Bronchus fibroblast of lung (primary cell): ENCODE data around the gene TOX4. TPM values are rescaled to one million over a fixed set of nuclear protein-coding genes. Genes with fewer than 3 reads are reported as not detected.

ENCODE experiments used
- total RNA-seq: library from RNA; depleted of rRNA; stranded (reverse); fragments of >200 nt; gene quantifications from 2 replicates; pipeline ENCODE4 v1.2.3, GENCODE V29; 2015

The TOX4 gene
- total RNA-seq: 23.5 and 28.6 TPM in 2 replicates

DNA sequence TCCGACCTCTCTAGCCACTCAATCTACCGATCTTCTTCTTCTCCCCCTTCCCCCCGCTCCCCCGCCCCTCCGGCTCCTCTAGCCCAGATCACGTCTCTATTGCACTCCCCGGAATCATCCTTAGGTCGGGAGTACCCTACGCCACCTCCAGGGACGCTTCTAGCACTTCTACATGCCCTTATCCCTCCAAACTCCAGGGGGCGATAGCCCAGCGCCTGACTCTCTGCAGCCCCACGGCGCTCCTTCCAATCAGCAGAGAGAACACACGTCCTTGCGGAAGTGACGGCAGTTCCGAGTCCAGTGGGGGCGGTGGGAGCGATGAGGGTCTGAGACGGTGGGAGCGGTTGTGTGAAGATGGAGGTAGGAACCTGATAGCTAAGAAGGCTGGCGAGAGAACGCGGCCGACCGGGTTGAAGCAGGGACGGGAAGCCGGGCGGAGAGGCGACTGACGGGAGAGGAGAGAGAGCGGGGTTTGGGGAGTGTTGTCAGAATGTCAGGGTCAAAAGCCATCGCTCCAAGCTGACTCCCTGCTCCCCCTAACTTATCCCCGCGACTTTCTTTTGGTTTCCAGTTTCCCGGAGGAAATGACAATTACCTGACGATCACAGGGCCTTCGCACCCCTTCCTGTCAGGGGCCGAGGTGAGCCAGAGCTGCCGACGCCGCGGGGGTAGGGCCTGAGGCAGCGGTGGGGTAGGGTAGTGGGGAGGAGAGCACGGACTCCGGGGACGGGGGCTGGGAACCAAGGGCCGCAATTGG, at the start of gene TOX4, which contains the start of gene RAB2B:
TOX4 (plus strand) TSS at position 271 of the 757 bp plus-strand sequence; CDS start at position 355, 84 bp downstream.
RAB2B (minus strand) TSS at position 35 of the 757 bp plus-strand sequence. CDS start 87 bp downstream, outside the sequence.

DNA sequence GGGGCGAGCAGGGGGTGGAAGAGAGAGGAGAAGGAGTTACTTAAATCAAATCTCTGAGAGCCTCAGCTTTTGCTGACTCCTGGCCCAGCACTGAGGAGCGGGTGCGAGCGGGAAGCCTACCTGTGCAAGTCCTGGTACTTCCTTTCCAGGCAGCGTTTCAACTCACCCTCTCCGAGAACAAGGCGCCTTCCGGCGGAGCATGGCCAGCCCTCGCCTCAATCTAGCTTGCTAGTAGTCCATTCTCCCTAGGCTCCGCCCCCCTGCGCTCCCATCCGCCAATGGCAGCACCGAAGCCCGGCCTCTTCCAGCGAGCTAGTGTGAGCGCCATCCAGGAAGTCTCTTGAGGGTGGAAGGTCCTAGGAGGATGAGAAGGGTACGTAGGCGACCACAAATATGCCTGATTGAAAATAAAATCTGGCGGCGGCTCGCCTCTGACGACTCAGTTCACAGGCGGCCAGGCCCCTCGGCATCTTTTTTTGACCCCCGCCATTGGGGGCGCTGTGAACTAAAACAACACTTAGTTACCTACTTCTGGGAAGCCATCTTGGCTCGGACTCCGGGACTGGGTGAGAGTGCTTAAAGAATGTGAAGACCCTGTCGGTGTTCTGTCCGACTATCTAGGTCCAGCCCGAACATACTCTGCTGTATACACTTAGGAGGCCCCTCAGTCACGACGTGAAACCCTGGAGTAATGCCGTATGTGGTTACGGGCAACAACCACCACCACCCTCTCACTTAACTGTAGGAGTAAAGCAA, 20.9 kb upstream of the TOX4 start, which contains the start of gene CHD8:
CHD8 (minus strand) TSS at position 212 of the 756 bp plus-strand sequence. CDS start 24,480 bp downstream, outside the sequence.

DNA sequence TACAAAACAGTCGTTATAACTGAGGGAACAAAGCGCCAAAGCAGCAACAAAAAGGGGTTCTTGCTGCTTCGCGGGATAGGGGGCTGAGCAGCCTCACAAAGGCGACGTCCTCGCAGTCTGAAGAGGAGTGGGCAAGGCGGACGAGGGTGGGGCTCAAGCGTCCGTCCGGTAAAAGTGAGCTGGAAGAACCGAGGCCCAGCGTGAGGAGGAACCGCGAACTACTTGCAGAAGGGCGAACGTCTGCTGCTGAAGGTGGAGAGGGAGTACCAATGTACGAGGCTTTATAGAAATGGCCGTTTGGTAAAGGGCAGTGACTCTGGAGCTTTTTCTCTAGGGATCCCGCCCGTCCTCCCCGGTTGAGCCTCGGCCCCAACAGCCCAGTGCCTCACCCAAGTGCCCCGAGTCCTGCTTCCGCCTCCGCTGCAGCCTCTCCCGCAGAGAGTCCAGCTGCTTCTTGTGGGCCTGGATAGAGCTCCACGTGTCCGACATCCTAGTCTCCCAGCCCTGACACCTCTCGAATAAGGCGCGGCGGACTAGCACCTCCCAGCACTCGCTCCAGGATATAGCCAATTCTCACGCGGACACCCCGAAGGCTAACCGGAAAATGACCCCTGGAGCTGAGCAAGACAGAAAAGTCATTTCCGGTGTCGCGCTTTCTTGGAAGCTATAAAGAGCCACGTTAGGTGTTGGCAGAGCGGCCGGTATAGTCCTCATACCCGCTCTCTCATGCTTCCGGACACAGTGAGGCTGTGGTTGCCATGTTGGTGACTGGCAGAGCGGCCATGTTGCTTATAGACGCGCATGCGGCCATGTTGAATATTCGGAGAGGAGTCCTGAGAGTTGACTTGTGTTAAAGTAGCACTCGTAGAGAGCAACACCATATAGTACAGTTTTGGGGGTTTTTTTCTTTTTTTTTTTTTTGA, 34.0 kb downstream of the TOX4 start, which contains the start of gene METTL3:
METTL3 (minus strand) TSS at position 606 of the 923 bp plus-strand sequence; CDS start at position 489, 117 bp downstream.

GRCh38 chr14:21525962-21526671, 49.1 kb downstream of the TOX4 start, which contains the start of gene SALL2:
TSS of gene SALL2 (minus strand) at chr14:21526346. CDS start at chr14:21526127, 219 bp downstream.

Other genes with a start within 250 kb of the TOX4 start
- gene HNRNPC, start 207.8 kb upstream of the TOX4 start, total RNA-seq: 933 and 937 TPM in 2 replicates
- not detected in 2 replicates for gene RPGRIP1, start 197.1 kb upstream of the TOX4 start, total RNA-seq
- 63.6 and 68.6 TPM in 2 replicates for gene SUPT16H, start 93.2 kb upstream of the TOX4 start, total RNA-seq
- gene CHD8, start 21.1 kb upstream of the TOX4 start, total RNA-seq: 33.3 and 35.8 TPM in 2 replicates
- gene RAB2B, start 236 bp upstream of the TOX4 start, total RNA-seq: 13.2 and 16.3 TPM in 2 replicates
- gene METTL3, start 34.1 kb downstream of the TOX4 start, total RNA-seq: 42.4 and 46.7 TPM in 2 replicates
- 7.2 and 9.2 TPM in 2 replicates for gene SALL2, start 49.2 kb downstream of the TOX4 start, total RNA-seq
- gene OR10G3, start 102.9 kb downstream of the TOX4 start, total RNA-seq: not detected in 2 replicates
- not detected in 2 replicates for gene OR10G2, start 157.7 kb downstream of the TOX4 start, total RNA-seq
- not detected in 2 replicates for gene OR4E2, start 176.6 kb downstream of the TOX4 start, total RNA-seq
- not detected in 2 replicates for gene OR4E1, start 196.6 kb downstream of the TOX4 start, total RNA-seq